ENCODE results near the gene RMI2.

The RMI2 gene

GRCh38 chr16:11386791-11387546 lies 41.7 kb downstream of the RMI2 start:
- Histone ChIP-seq H3K9me3 (no peaks in the 10 kb centered on the region), H3K4me3 (no peak overlapping the region), H3K36me3 (no peaks in the 10 kb centered on the region), H3K27ac (no peak overlapping the region), H3K27me3 (no peaks in the 10 kb centered on the region), H3K4me1 (peaks cover 0 to 9% (median 4%) of the 10 kb centered on the region in 4 donors)
- TF ChIP-seq CTCF (IDR thresholded peaks at IDR 0.05) = peak; percentile 36 to 43
- intact Hi-C loops (cut with DNase I; ENCODE audit: low total_unique reads) = no loop called here
- peak; percentile 51 to 69 for DNase-seq

- Histone ChIP-seq H3K4me1 (peaks cover 0 to 9% (median 4%) of the 10 kb centered on the region in 4 donors), H3K4me3 (no peak overlapping the region), H3K36me3 (no peaks in the 10 kb centered on the region), H3K9me3 (no peaks in the 10 kb centered on the region), H3K27ac (no peak overlapping the region), H3K27me3 (no peaks in the 10 kb centered on the region)
- intact Hi-C loops (cut with DNase I; ENCODE audit: low total_unique reads) = no loop called here
- TF ChIP-seq CTCF (IDR thresholded peaks at IDR 0.05) = no peak
- peak in 1 of 2 donors; percentile 31 for DNase-seq
Measured at GRCh38 chr16:11389083-11389482, 43.8 kb downstream of the RMI2 start.

GRCh38 chr16:11389631-11390565 lies 44.6 kb downstream of the RMI2 start:
- intact Hi-C loops (cut with DNase I; ENCODE audit: low total_unique reads) = loop anchor here (10.0 kb wide), 2 partner anchors 425 to 675 kb away; no protein-coding TSS in a partner anchor
- DNase-seq = peak in 1 of 2 donors; percentile 59

GRCh38 chr16:11390573-11391495 lies 45.6 kb downstream of the RMI2 start:
- intact Hi-C loops (cut with DNase I; ENCODE audit: low total_unique reads) = loop anchor here (10.0 kb wide), 2 partner anchors 426 to 674 kb away; no protein-coding TSS in a partner anchor
- peak in 1 of 2 donors; percentile 45 for DNase-seq
- Histone ChIP-seq H3K27ac (no peak overlapping the region), H3K36me3 (no peaks in the 10 kb centered on the region), H3K9me3 (no peaks in the 10 kb centered on the region), H3K4me1 (peaks cover 0 to 9% (median 4%) of the 10 kb centered on the region in 4 donors), H3K27me3 (no peaks in the 10 kb centered on the region), H3K4me3 (no peak overlapping the region)
- TF ChIP-seq CTCF (IDR thresholded peaks at IDR 0.05) = no peak

More at GRCh38 chr16:11389631-11390565, 44.6 kb downstream of the RMI2 start:
- Histone ChIP-seq H3K27me3 (no peaks in the 10 kb centered on the region), H3K36me3 (no peaks in the 10 kb centered on the region), H3K4me3 (no peak overlapping the region), H3K27ac (no peak overlapping the region), H3K9me3 (no peaks in the 10 kb centered on the region), H3K4me1 (peaks cover 0 to 9% (median 4%) of the 10 kb centered on the region in 4 donors)
- no peak for TF ChIP-seq CTCF (IDR thresholded peaks at IDR 0.05)

- Histone ChIP-seq H3K4me3 (no peak overlapping the region), H3K9me3 (no peaks in the 10 kb centered on the region), H3K36me3 (no peaks in the 10 kb centered on the region), H3K27ac (no peak overlapping the region), H3K27me3 (no peaks in the 10 kb centered on the region), H3K4me1 (peaks cover 0 to 14% (median 4%) of the 10 kb centered on the region in 4 donors)
- DNase-seq = no peak
- TF ChIP-seq CTCF (IDR thresholded peaks at IDR 0.05) = no peak
- intact Hi-C loops (cut with DNase I; ENCODE audit: low total_unique reads) = loop anchor here (10.0 kb wide), 2 partner anchors 427 to 673 kb away; no protein-coding TSS in a partner anchor
Measured at GRCh38 chr16:11391576-11391975, 46.3 kb downstream of the RMI2 start.

All from tibial artery (tissue), 4 donors.